OCI-LY7 (cell line): ENCODE measurements around the gene GPR31. TPM values are rescaled to one million over a fixed set of nuclear protein-coding genes. Genes with fewer than 3 reads are reported as not detected.

ENCODE experiments used
- BruUV-seq: library from RNA; stranded (reverse); fragments of 400-500 nt; replicated peaks from 2 replicates; lab custom pipeline; 2021; lab: Mats Ljungman, UMichigan
- CTCF ChIA-PET: fragments of 300-600 bp; sonication (Branson Sonifier 250); formaldehyde crosslinking; loops from one replicate; lab custom pipeline; 2022; ENCODE audit warnings: antibody characterized with exemption; ENCODE audit not compliant: unreplicated experiment; lab: Charles Lee
- POLR2A ChIA-PET: fragments of 300-600 bp; sonication (Branson Sonifier 250); formaldehyde crosslinking; loops from one replicate; lab custom pipeline; 2022; ENCODE audit warnings: antibody characterized with exemption; lab: Charles Lee
- DNase-seq: peaks from one replicate; pipeline ENCODE4 v3.0.0-alpha.2; 2015; ENCODE audit warnings: low spot score
- H2AFZ ChIP-seq: fragments of 200-600 bp; sonication (generic), shearing (Covaris generic); 2 replicates; pipeline ENCODE4 v1.6.1; 2014; ENCODE audit warnings: mild to moderate bottlenecking, antibody characterized with exemption, low read length, moderate library complexity
- H3K27ac ChIP-seq: fragments of 200-600 bp; sonication (generic); 2 replicates; pipeline ENCODE4 v1.5.1; 2014; ENCODE audit warnings: mixed run types, low read depth, mild to moderate bottlenecking, moderate library complexity, low read length, inconsistent platforms; ENCODE audit not compliant: poor library complexity, severe bottlenecking
- H3K36me3 ChIP-seq: fragments of 200-600 bp; sonication (generic); 2 replicates; pipeline ENCODE4 v1.6.1; 2014; ENCODE audit warnings: mild to moderate bottlenecking, antibody characterized with exemption, low read length, moderate library complexity, mixed read lengths; ENCODE audit not compliant: insufficient read depth
- H3K4me1 ChIP-seq: fragments of 200-600 bp; sonication (generic); 2 replicates; pipeline ENCODE4 v1.5.1; 2014; ENCODE audit warnings: mild to moderate bottlenecking, low read length; ENCODE audit not compliant: insufficient read depth, poor library complexity, severe bottlenecking
- H3K4me2 ChIP-seq: fragments of 200-600 bp; sonication (generic); 2 replicates; pipeline ENCODE4 v1.6.1; 2014; ENCODE audit warnings: mild to moderate bottlenecking, low read length
- H3K4me3 ChIP-seq: fragments of 200-600 bp; sonication (generic); 2 replicates; pipeline ENCODE4 v1.5.1; 2014; ENCODE audit warnings: mild to moderate bottlenecking, low read depth, low read length; ENCODE audit not compliant: poor library complexity, severe bottlenecking
- H3K79me2 ChIP-seq: fragments of 200-600 bp; sonication (generic); 2 replicates; pipeline ENCODE4 v1.6.1; 2016; ENCODE audit warnings: low read depth, mild to moderate bottlenecking, low read length, moderate library complexity, mixed read lengths; ENCODE audit not compliant: insufficient read depth
- H3K9me2 ChIP-seq: fragments of 200-600 bp; sonication (generic); 2 replicates; pipeline ENCODE4 v1.6.1; 2016; ENCODE audit warnings: mild to moderate bottlenecking, low read length, mixed read lengths; ENCODE audit not compliant: insufficient read depth
- H3K9me3 ChIP-seq: fragments of 200-600 bp; sonication (generic); 2 replicates; pipeline ENCODE4 v1.6.1; 2014; ENCODE audit warnings: mild to moderate bottlenecking, mixed run types, low read length, mixed read lengths
- H4K20me1 ChIP-seq: fragments of 200-600 bp; sonication (generic); 2 replicates; pipeline ENCODE4 v1.6.1; 2014; ENCODE audit warnings: mild to moderate bottlenecking, antibody characterized with exemption, low read length, moderate library complexity, mixed read lengths; ENCODE audit not compliant: insufficient read depth
- EZH2phosphoT487 ChIP-seq: fragments of 200-600 bp; sonication (generic); IDR thresholded peaks from 2 replicates; pipeline ENCODE4 v1.6.1; 2018; ENCODE audit warnings: low read depth, borderline replicate concordance, mild to moderate bottlenecking, mixed run types, antibody characterized with exemption, low read length, moderate library complexity, mixed read lengths
- intact Hi-C: fragments of 100-400 bp; cut with micrococcal nuclease; formaldehyde crosslinking; loops from one replicate; pipeline ENCODE4 v1.10.0; 2022; ENCODE audit not compliant: unreplicated experiment
- total RNA-seq, 2 experiments: library from RNA; depleted of rRNA in 1 of 2; stranded (reverse); fragments of >200 nt in 1 of 2; shearing (Covaris generic) in 1 of 2; gene quantifications; 2 replicates each; pipeline ENCODE4 v1.2.3, GENCODE V29; 2014 to 2022
- TF ChIP-seq, protein P1 (sequence below): fragments of 200-600 bp; sonication (generic); conservative IDR thresholded peaks from 2 replicates; pipeline ENCODE4 v1.5.1; 2014; ENCODE audit warnings: mild to moderate bottlenecking, antibody characterized with exemption, low read length, moderate library complexity, mixed read lengths

GPR31 gene
- total RNA-seq, 2 experiments from 2014 or later = not detected

DNA sequence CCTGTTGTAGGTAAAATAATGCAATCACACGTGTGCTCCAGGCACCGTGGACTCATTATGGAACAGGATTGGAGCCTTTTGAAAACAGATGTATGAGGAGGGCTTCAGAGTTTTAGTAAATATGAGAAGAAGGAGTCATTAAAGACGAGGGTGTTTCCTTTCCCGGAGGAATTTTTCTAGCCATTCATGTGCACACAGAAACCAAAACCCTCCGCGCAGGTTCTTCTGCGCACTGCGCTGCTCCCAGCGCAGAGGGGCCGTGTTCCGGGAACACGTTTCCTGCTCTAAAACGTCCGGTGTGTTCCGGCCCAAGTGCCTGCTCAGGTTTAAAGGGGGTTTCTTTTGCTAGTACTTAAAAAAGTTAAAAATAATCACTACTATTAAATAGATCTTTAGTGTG, 11.6 kb downstream of the GPR31 start:
- H2AFZ ChIP-seq = no peak overlapping the region
- 0 out of 2 replicates have a peak, but pooled peaks cover 4% of the 10 kb centered on the region for H3K9me3 ChIP-seq
- DNase-seq = no peak
- H3K36me3 ChIP-seq = no peaks in the 10 kb centered on the region
- no peaks in the 10 kb centered on the region for H4K20me1 ChIP-seq
- peaks cover 20% of the 10 kb centered on the region for H3K4me1 ChIP-seq
- no peaks in the 10 kb centered on the region for H3K9me2 ChIP-seq
- BruUV-seq = no TSS peak
- intact Hi-C loops = no loop called here
- no peak overlapping the region for H3K4me2 ChIP-seq
- ChIA-PET POLR2A (interaction anchor here (0.6 to 0.7 kb wide), 2 partner anchors 146 to 614 kb away, joined by 3 read pairs; no protein-coding TSS in a partner anchor), CTCF (no interaction called here)
- H3K27ac ChIP-seq = no peak overlapping the region
- no peak overlapping the region for H3K4me3 ChIP-seq
- H3K79me2 ChIP-seq = no peaks in the 10 kb centered on the region
- TF ChIP-seq EZH2phosphoT487 = no peak
- TF ChIP-seq, protein P1, sequence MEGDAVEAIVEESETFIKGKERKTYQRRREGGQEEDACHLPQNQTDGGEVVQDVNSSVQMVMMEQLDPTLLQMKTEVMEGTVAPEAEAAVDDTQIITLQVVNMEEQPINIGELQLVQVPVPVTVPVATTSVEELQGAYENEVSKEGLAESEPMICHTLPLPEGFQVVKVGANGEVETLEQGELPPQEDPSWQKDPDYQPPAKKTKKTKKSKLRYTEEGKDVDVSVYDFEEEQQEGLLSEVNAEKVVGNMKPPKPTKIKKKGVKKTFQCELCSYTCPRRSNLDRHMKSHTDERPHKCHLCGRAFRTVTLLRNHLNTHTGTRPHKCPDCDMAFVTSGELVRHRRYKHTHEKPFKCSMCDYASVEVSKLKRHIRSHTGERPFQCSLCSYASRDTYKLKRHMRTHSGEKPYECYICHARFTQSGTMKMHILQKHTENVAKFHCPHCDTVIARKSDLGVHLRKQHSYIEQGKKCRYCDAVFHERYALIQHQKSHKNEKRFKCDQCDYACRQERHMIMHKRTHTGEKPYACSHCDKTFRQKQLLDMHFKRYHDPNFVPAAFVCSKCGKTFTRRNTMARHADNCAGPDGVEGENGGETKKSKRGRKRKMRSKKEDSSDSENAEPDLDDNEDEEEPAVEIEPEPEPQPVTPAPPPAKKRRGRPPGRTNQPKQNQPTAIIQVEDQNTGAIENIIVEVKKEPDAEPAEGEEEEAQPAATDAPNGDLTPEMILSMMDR = no peak

DNA sequence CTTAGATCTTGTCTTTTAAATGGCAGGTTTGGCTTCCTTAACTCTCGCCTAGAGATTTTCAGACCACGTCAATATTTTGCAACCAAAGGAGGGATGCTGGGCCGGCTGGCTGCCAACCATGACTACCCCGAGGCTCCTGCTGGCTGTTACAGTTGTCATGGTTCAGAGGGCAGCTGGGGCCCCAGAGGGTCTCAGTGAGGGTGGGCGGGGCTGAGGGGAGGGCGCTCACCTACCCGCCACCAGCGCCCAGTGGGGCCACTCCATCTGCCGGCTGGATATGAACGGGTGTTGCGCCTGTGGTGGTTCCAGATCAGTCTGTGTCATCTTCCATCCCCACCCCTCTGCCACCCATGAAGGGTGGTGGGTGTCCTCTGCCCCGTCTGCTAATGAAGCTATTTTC, 12.3 kb downstream of the GPR31 start:
- intact Hi-C loops = no loop called here
- TF ChIP-seq, protein P1 = no peak
- TF ChIP-seq EZH2phosphoT487 = no peak
- ChIA-PET POLR2A (interaction anchor here (0.6 kb wide), 1 partner anchor 614 kb away, joined by 3 read pairs; no protein-coding TSS in a partner anchor), CTCF (no interaction called here)
- Histone ChIP-seq H3K9me3 (0 out of 2 replicates have a peak, but pooled peaks cover 4% of the 10 kb centered on the region), H3K27ac (no peak overlapping the region), H3K79me2 (no peaks in the 10 kb centered on the region), H3K36me3 (no peaks in the 10 kb centered on the region), H3K9me2 (no peaks in the 10 kb centered on the region), H4K20me1 (no peaks in the 10 kb centered on the region), H3K4me2 (no peak overlapping the region), H3K4me1 (peaks cover 24% of the 10 kb centered on the region), H3K4me3 (no peak overlapping the region), H2AFZ (no peak overlapping the region)
- BruUV-seq = no TSS peak
- DNase-seq = no peak

DNA sequence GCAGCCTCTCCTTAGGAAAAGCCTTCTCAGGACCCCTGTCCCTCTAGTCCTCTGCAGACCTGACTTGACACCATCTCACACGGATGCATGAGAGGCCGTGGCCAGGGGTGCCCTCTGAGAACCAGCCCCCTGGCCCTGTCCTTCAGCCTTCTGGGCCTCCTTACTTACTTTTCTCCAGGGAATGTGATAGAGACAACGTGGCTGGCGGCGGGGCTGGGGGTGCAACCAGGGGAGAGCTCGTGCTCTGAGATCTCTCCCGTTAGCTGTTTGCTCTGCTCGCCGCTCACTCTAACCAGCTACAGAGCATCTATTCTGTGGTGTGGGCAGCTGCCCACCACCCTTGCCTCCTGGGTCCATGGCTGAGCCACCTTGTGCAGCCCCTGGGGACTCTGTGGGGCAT, 14.7 kb downstream of the GPR31 start:
- TF ChIP-seq, protein P1 = no peak
- TF ChIP-seq EZH2phosphoT487 = no peak
- CTCF ChIA-PET = no interaction called here
- DNase-seq = no peak
- no peak overlapping the region for H2AFZ ChIP-seq
- H3K9me3 ChIP-seq = 0 out of 2 replicates have a peak, but pooled peaks cover 4% of the 10 kb centered on the region
- no TSS peak for BruUV-seq
- no peak overlapping the region for H3K4me3 ChIP-seq
- no peaks in the 10 kb centered on the region for H3K9me2 ChIP-seq
- no peaks in the 10 kb centered on the region for H3K36me3 ChIP-seq
- no peaks in the 10 kb centered on the region for H3K79me2 ChIP-seq
- H3K27ac ChIP-seq = no peak overlapping the region
- H4K20me1 ChIP-seq = no peaks in the 10 kb centered on the region
- H3K4me2 ChIP-seq = no peak overlapping the region
- peaks cover 34% of the 10 kb centered on the region for H3K4me1 ChIP-seq
- intact Hi-C loops = loop anchor here (2.0 kb wide), 1 partner anchor 96 kb away; no protein-coding TSS in a partner anchor
- POLR2A ChIA-PET = interaction anchor here (0.5 to 1.5 kb wide), 2 partner anchors 146 to 215 kb away, joined by 3 read pairs; no protein-coding TSS in a partner anchor
